ENCODE data around the gene ITPR1.

ITPR1 gene

DNA sequence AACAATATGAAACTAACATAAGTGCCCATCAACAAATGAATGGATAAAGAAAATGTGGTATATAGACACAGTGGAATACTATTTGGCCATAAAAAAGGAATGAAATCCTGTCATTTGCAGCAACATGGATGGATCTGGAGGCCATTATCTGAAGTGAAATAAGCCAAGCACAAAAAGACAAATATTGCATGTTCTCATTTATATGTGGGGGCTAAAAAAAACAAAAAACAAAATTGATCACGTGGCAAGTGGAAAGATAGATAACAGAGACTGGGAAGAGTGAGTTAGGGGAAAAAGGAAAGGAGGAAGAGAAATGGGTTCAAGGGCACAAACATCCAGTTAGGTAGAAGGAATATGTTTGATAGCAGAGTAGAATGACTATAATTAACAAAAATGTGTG, 330.2 kb downstream of the ITPR1 start:
- peaks cover 8 to 76% (median 50%) of the 10 kb centered on the region in 4 experiments for H3K36me3 ChIP-seq (ENCODE audit: control insufficient read depth in 4 of 4, insufficient read depth in 4 of 4, low read length in 3 of 4)
- CTCF ChIA-PET, result interaction anchor here (1.2 to 1.6 kb wide), 2 partner anchors 100 to 103 kb away, joined by 4 read pairs; no protein-coding TSS in a partner anchor

DNA sequence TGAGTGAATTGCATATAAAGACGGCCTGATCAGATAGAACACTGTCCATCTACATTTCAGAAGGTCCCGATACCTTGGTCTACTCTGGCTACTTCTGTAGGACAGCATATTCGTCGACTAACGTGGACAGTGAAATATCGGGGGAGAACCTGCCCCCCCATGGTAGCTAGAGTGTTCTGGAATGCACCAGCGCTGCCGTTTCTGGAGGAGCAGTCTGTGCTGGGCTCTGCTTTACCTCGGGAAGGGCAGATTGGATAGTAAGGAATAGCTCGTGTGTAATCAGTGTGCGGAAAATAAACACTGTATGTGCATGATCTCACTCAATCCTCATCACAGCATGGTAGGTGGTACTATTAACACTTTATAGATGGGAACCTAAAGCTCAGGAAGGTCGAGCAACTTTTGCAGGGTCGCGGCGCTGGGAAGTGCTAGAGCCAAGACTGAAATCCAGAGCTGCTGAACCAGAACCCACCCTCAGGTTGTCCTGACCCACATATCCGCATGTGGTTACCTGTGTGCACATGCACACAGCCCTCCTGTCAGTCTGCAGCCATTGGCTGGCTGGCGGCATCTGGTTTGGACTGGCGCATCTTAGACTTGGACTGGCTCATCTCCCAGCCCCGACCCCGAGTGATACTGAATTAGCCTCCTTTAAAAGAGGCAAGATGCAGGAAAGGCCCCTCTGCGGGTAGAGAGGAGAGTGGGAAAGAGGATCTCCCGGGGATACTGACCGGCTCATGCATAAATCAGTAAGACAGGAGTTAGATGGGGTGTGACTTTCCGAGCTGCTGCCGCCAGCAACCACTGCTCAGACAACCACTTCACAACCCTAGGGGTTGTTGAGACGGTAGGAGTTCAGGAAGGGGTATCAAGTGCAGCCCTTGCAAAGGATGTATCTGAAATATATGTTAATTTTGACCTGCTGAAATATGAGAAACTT, 331.1 kb downstream of the ITPR1 start:
- ChIA-PET CTCF (interaction anchor here (1.0 to 2.0 kb wide), 11 partner anchors 10 to 217 kb away, joined by 3 to 5 read pairs (median 4); partner anchors contain the start of gene BHLHE40), POLR2A (interaction anchor here (0.9 to 1.1 kb wide), 2 partner anchors 9 to 154 kb away, joined by 3 read pairs; no protein-coding TSS in a partner anchor)
- Histone ChIP-seq H3K27me3 (replicated peaks in 2 of 5; ENCODE audit: control insufficient read depth in 4 of 5, insufficient read depth in 5 of 5, low read length in 4 of 5) (no peaks in the 10 kb centered on the region), H3K9me3 (ENCODE audit: control extremely low read depth in 1 of 5, control insufficient read depth in 4 of 5, insufficient read depth in 2 of 5, low read depth in 1 of 5, low read length in 4 of 5) (no peaks in the 10 kb centered on the region), H3K4me1 (ENCODE audit: control extremely low read depth in 1 of 4, control insufficient read depth in 4 of 4, insufficient read depth in 4 of 4, low read length in 3 of 4) (peaks cover 14 to 49% (median 40%) of the 10 kb centered on the region in 4 experiments), H3K27ac (ENCODE audit: insufficient read depth in 1 of 2, low read depth in 1 of 2, low read length in 2 of 2, poor library complexity in 1 of 2, severe bottlenecking in 2 of 2) (no peak overlapping the region), H3K36me3 (ENCODE audit: control insufficient read depth in 4 of 4, insufficient read depth in 4 of 4, low read length in 3 of 4) (peaks cover 8 to 67% (median 43%) of the 10 kb centered on the region in 4 experiments), H3K4me3 (ENCODE audit: control insufficient read depth in 1 of 7, extremely low read depth in 1 of 7, insufficient read depth in 4 of 7, low read depth in 2 of 7, low read length in 6 of 7) (no peak overlapping the region)
- WGBS (ENCODE audit: insufficient coverage), result 96% methylated on average over 17 of the region's 26 CpGs
- no peak for DNase-seq

More for the DNA sequence above, 330.2 kb downstream of the ITPR1 start:
- H3K27me3 ChIP-seq (replicated peaks in 2 of 5; ENCODE audit: control insufficient read depth in 4 of 5, insufficient read depth in 5 of 5, low read length in 4 of 5), result no peaks in the 10 kb centered on the region
- 100% methylated on average over 1 of the region's 1 CpG for WGBS (ENCODE audit: insufficient coverage)
- peaks cover 5 to 40% (median 31%) of the 10 kb centered on the region in 4 experiments for H3K4me1 ChIP-seq (ENCODE audit: control extremely low read depth in 1 of 4, control insufficient read depth in 4 of 4, insufficient read depth in 4 of 4, low read length in 3 of 4)
- H3K9me3 ChIP-seq (ENCODE audit: control extremely low read depth in 1 of 5, control insufficient read depth in 4 of 5, insufficient read depth in 2 of 5, low read depth in 1 of 5, low read length in 4 of 5), result no peaks in the 10 kb centered on the region
- DNase-seq, result no peak
- H3K27ac ChIP-seq (ENCODE audit: insufficient read depth in 1 of 2, low read depth in 1 of 2, low read length in 2 of 2, poor library complexity in 1 of 2, severe bottlenecking in 2 of 2), result no peak overlapping the region
- POLR2A ChIA-PET, result no interaction called here
- no peak overlapping the region for H3K4me3 ChIP-seq (ENCODE audit: control insufficient read depth in 1 of 7, extremely low read depth in 1 of 7, insufficient read depth in 4 of 7, low read depth in 2 of 7, low read length in 6 of 7)

GRCh38 chr3:4824926-4825325, 331.8 kb downstream of the ITPR1 start:
- DNase-seq, result peak in 2 of 3 donors; percentile 47 to 59
- H3K4me1 ChIP-seq (ENCODE audit: control extremely low read depth in 1 of 4, control insufficient read depth in 4 of 4, insufficient read depth in 4 of 4, low read length in 3 of 4), result peaks cover 18 to 54% (median 44%) of the 10 kb centered on the region in 4 experiments
- POLR2A ChIA-PET, result interaction anchor here (0.9 to 1.3 kb wide), 3 partner anchors 10 to 154 kb away, joined by 3 to 5 read pairs (median 3); partner anchors contain the start of gene BHLHE40

DNA sequence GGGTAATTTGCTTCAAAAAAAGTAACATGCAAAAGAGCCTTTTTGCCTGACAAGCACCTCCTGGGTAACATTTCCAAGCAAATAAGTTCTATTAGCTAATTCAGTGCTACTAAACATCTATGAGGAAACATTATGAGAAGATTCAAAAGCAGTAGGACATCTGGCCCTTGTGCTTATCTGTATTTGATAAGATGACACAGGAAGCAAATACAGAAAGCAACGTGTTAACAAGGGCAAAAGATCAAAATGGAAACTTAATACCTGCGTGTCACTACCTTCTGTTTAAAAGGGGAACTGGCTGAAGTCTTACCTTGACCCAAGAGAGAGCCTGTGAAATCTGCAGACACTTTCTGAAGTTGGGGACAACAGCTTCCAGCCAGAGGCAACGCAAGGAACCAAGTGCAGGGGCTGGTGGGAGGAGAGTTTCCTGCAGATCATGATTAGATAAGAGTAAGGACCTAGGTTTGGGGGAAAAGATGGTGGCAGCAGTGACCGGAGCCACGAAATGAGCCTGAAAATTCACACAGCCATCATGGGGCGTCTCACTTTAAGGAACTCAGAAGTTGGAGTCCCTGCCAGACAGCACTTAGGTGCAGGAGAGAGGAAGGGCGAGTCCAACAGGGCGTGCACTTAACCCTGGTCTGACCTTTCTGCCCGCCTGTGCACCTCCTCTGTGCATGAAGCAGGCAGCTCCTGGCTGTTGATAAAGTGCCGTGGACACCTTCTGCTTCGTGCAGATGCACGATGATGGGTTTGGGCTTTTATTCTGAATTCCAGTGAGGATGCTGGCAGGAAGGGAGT, 332.5 kb downstream of the ITPR1 start:
- Histone ChIP-seq H3K27ac (ENCODE audit: insufficient read depth in 1 of 2, low read depth in 1 of 2, low read length in 2 of 2, poor library complexity in 1 of 2, severe bottlenecking in 2 of 2) (peak overlapping the region in 1 of 2 experiments; percentile 55), H3K36me3 (ENCODE audit: control insufficient read depth in 4 of 4, insufficient read depth in 4 of 4, low read length in 3 of 4) (peaks cover 5 to 53% (median 33%) of the 10 kb centered on the region in 4 experiments), H3K4me3 (ENCODE audit: control insufficient read depth in 1 of 7, extremely low read depth in 1 of 7, insufficient read depth in 4 of 7, low read depth in 2 of 7, low read length in 6 of 7) (peak overlapping the region in 2 of 7 experiments; percentile 21 to 25), H3K27me3 (replicated peaks in 2 of 5; ENCODE audit: control insufficient read depth in 4 of 5, insufficient read depth in 5 of 5, low read length in 4 of 5) (no peaks in the 10 kb centered on the region), H3K9me3 (ENCODE audit: control extremely low read depth in 1 of 5, control insufficient read depth in 4 of 5, insufficient read depth in 2 of 5, low read depth in 1 of 5, low read length in 4 of 5) (no peaks in the 10 kb centered on the region), H3K4me1 (ENCODE audit: control extremely low read depth in 1 of 4, control insufficient read depth in 4 of 4, insufficient read depth in 4 of 4, low read length in 3 of 4) (peaks cover 24 to 62% (median 49%) of the 10 kb centered on the region in 4 experiments)
- WGBS (ENCODE audit: insufficient coverage), result 18% methylated on average over 12 of the region's 12 CpGs
- ChIA-PET POLR2A (interaction anchor here (0.6 to 1.3 kb wide), 3 partner anchors 11 to 232 kb away, joined by 3 to 5 read pairs (median 3); partner anchors contain the start of gene BHLHE40), CTCF (interaction anchor here (0.8 to 4.7 kb wide), 13 partner anchors 9 to 159 kb away, joined by 3 to 29 read pairs (median 5); partner anchors contain the start of gene BHLHE40)
- peak in 2 of 3 donors; percentile 38 to 61 for DNase-seq

More at GRCh38 chr3:4824926-4825325, 331.8 kb downstream of the ITPR1 start:
- no peaks in the 10 kb centered on the region for H3K27me3 ChIP-seq (replicated peaks in 2 of 5; ENCODE audit: control insufficient read depth in 4 of 5, insufficient read depth in 5 of 5, low read length in 4 of 5)
- 64% methylated on average over 3 of the region's 3 CpGs for WGBS (ENCODE audit: insufficient coverage)
- peak overlapping the region in 1 of 2 experiments; percentile 55 for H3K27ac ChIP-seq (ENCODE audit: insufficient read depth in 1 of 2, low read depth in 1 of 2, low read length in 2 of 2, poor library complexity in 1 of 2, severe bottlenecking in 2 of 2)
- H3K4me3 ChIP-seq (ENCODE audit: control insufficient read depth in 1 of 7, extremely low read depth in 1 of 7, insufficient read depth in 4 of 7, low read depth in 2 of 7, low read length in 6 of 7), result no peak overlapping the region
- H3K36me3 ChIP-seq (ENCODE audit: control insufficient read depth in 4 of 4, insufficient read depth in 4 of 4, low read length in 3 of 4), result peaks cover 5 to 60% (median 38%) of the 10 kb centered on the region in 4 experiments
- CTCF ChIA-PET, result interaction anchor here (0.8 to 4.7 kb wide), 13 partner anchors 9 to 216 kb away, joined by 3 to 29 read pairs (median 5); partner anchors contain the start of gene BHLHE40
- H3K9me3 ChIP-seq (ENCODE audit: control extremely low read depth in 1 of 5, control insufficient read depth in 4 of 5, insufficient read depth in 2 of 5, low read depth in 1 of 5, low read length in 4 of 5), result no peaks in the 10 kb centered on the region

DNA sequence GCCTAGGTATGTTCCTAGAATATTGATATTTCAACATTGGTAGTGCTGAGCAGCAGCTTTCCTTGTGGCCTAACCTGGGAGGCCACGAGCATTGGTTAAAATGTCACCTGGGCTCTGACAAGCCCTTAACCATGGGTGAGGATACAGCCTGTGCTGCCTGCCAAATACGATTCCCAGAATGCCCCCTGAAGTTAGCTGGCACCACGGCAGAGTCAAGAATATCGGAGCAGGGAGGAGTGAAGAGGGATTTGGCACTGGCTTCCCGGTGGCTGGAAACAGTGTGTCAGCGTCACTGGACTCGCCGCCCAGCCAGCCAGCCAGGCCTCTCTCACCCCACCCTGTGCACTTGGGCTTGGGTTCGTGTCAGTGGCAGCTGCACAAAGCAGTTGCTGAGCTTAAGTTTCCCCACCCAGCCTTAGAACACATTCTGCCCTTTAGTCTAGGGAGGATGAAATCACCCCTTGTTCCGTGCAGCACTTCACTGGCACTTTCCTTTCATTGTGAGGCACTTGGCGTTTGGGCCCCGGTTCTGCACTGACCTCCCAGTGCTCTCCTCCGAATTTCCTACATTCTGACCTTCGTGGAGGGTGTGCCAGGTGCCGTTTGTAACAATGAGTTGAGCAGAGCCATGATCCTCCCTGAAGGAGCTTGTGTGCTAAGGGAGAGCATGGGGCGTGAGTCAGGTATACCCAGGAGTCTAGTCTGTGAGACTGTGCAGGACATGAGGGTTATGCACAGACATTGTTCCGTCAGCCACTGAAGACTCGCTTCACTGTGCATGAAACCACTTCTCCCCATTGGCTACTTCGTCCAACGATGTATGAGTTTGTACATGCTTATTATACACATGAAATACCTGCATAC, 333.3 kb downstream of the ITPR1 start:
- Histone ChIP-seq H3K27me3 (replicated peaks in 2 of 5; ENCODE audit: control insufficient read depth in 4 of 5, insufficient read depth in 5 of 5, low read length in 4 of 5) (no peaks in the 10 kb centered on the region), H3K9me3 (ENCODE audit: control extremely low read depth in 1 of 5, control insufficient read depth in 4 of 5, insufficient read depth in 2 of 5, low read depth in 1 of 5, low read length in 4 of 5) (no peaks in the 10 kb centered on the region), H3K4me1 (ENCODE audit: control extremely low read depth in 1 of 4, control insufficient read depth in 4 of 4, insufficient read depth in 4 of 4, low read length in 3 of 4) (peaks cover 26 to 70% (median 57%) of the 10 kb centered on the region in 4 experiments), H3K4me3 (ENCODE audit: control insufficient read depth in 1 of 7, extremely low read depth in 1 of 7, insufficient read depth in 4 of 7, low read depth in 2 of 7, low read length in 6 of 7) (no peak overlapping the region), H3K27ac (ENCODE audit: insufficient read depth in 1 of 2, low read depth in 1 of 2, low read length in 2 of 2, poor library complexity in 1 of 2, severe bottlenecking in 2 of 2) (no peak overlapping the region), H3K36me3 (ENCODE audit: control insufficient read depth in 4 of 4, insufficient read depth in 4 of 4, low read length in 3 of 4) (peaks cover 5 to 45% (median 28%) of the 10 kb centered on the region in 4 experiments)
- DNase-seq, result no peak
- CTCF ChIA-PET, result interaction anchor here (0.7 to 4.7 kb wide), 12 partner anchors 8 to 200 kb away, joined by 3 to 29 read pairs (median 5); no protein-coding TSS in a partner anchor
- WGBS (ENCODE audit: insufficient coverage), result 98% methylated on average over 20 of the region's 20 CpGs
- POLR2A ChIA-PET, result interaction anchor here (0.6 to 1.4 kb wide), 3 partner anchors 53 to 231 kb away, joined by 3 to 5 read pairs (median 3); partner anchors contain the start of gene BHLHE40
